GM21447 (cell line): ENCODE data around the gene ERP27.

ENCODE experiments used
- ATAC-seq: cut with Tn5 transposase; IDR thresholded peaks from one replicate; pipeline ENCODE4 v1.9.1; 2021; ENCODE audit not compliant: unreplicated experiment

ERP27 gene

DNA sequence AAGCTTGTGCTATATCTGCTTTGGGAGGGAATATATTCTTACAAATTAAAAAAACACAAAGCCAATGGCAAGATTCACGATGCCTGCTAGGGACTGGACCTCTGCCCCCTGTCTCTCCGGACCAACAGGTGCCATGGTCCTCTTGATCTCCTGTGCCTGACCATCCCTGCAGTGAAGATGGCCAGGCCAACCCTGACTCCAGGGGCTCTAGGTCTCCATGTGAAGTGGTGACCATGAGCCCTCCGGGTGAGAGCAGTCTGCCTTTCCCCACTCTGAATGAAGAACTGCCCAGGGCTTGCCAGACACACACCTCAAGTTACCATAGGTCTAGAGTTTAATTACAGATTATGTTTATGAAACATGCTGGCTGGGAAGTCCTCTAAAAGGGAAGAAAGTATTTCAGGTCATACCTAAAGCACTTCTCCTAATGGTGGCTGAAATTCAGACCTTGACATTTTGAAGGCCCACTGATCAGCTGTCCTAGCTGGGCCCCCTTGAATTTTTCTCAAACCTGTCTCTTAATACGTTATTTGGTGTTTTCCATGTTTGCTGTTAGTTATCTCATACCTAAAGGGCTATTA, 21.7 kb upstream of the ERP27 start:
- ATAC-seq = no peak

DNA sequence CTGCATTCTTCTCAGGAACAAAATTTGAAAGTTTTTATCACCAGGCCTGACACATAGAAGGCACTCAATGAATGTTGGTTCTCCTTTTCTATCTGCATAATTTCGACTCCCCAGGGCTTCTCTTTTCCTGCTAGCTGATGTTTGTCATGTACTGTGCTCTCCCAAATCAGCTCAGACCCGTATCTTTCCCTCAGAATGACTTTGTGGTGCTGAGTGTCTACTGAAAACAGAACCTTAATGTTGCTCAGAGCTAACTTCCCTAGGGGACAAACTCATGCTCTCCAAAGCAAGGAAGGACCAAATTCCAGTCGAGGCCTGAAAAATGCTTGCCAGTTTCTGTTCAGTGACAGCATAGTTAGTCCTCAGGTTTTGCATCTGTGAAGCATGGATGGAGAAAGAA, 21.1 kb upstream of the ERP27 start:
- ATAC-seq = no peak

DNA sequence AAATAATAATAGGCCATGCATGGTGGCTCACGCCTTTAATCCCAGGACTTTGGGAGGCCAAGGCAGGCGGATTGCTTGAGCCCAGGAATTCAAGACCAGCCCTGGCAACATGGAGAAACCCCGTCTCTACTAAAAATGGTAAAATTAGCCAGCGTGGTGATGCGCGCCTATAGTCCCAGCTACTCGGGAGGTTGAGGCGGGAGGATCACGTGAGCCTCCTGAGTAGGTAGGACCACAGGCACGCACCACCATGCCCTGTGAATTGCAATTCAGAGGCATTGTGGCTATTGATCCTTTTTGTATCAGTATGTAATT, 20.7 kb upstream of the ERP27 start:
- no peak for ATAC-seq

DNA sequence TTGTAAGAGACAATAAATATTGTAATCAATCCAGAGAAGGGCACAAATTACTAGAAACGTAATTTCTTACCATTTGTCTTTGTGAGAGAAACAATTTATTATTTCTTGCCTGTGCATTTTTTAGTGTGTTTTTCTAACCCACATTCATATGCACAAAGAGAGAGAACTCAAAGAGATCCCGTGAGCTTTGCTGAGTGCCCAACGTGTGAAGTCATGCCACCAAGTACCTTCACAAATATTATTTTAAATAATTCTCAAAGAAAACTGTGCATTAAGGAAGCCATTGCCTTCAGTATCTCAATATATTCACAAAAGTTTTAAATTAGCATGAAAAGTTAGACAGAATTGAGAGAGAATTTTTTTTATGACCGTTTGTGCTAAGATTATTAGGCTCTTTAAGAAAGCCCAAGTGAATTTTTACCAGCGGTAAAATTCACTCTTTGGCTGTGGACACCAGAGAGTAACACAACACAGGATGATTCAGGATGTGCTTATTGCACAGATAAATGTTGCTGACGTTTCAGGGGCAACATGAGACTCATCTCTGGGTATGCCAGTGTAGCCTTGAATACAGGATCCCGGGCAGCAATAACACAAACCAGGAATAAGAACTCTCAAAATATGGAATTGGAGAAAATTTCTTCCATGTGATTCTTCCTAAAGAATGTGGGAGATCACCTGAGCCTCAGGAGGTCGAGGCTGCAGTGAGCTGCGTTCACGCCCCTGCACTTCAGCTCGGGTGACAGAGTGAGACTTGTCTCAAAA, 20.2 kb upstream of the ERP27 start:
- no peak for ATAC-seq

DNA sequence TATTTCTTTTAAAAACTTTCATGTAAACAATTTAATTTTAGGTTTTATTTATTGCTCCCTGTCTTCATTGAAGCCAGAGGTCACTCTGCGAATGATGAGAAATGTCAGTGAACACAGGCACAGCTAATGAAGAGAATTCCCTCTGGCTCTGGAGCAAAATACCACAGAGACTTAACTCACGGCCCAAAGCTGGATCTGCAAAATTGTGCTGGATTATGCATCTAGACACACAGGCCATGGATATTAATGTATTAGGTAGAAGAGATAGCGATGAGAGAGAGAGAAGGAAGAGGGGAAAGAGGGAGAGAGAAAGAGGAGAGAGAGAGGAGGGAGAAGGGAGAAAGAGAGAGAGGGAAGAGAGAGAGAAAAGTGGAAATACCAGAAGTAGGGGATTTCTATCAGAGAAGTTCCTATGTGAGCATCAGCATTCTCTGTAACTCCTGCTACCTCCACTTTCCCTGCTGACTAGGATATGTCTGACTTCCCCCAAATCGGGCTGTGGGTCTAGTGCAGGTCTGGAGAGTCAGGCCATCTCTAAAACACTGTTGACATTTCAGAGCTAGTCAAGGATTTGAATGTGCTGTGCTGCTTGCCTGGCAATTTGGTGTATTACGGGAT, 19.3 kb upstream of the ERP27 start:
- ATAC-seq = no peak

DNA sequence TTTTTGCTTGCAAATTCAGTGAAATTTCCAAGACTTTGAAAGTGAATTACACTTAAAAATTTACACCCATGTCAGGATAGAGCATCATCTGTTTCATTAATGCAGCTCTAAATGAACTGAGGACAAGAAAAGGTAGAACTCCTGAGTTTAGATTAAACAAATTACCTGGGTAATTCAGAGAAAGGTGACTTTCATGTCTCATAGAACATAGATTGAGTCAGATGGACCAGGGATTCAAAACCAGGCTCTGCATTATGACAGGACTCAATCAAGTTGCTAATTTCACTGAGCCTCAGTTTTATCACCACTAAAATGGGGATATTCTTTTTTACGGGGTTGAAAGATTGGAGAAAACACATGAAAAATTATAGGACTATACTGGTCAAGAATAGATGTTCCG, 18.6 kb upstream of the ERP27 start:
- no peak for ATAC-seq

DNA sequence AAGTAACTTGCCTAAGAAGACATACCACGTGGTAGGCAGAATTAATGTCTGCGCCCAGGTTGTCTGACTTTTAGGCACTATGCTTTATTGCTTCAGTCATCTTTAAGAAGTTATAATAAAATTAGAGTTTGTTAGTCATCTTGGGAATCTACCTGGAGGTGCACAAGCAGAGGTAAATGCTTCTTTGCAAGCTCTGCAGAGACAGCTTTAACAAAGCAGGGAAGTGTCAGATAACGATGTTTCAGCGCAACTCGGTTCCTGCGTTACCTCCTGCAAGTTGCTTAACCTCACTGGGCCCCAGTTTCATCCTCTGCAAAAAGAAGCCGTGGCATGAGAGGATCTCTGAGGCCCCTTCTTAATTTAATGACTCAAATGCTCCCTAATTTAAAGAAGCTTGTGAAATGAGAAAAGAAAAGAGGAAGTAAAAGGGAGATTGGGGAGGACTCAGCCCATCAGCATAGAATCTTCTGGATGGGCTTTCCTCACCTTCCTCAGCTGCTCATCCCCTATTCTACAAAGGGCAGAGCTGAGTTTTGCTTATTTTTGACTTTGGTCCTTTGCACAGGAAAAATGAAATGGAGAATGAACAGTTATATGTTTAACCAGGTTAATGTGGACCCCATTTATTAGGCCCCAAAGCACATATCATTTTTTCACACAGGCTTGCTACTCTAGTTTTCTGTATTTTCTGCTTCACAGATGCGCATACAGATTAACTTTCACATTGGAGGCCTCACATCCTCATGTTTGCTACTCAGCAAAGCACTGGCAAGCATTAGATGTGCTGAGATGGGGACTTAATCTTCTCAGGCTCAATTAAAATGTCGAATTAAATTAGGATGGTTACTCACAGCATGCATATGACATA, 17.9 kb upstream of the ERP27 start:
- peak; percentile 38 for ATAC-seq

DNA sequence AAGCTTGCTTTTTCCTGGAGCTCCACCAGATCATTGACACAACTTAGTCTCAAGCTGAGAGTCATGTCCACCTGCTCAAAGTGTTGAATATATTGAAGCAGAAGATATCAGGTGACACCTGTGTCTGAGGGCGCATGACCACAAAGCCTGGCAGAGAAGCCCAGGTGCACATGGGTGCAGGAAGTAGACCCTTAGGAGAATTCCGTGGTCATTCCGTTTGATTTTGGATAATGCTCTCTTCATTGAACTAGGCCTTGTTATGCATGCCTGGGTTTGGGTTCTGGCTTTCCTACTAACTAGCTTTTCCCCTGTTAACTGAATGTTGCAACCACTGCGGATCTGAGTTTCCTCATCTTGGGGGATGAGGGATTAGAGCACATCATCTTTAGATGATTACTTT, 15.9 kb upstream of the ERP27 start:
- ATAC-seq = no peak

DNA sequence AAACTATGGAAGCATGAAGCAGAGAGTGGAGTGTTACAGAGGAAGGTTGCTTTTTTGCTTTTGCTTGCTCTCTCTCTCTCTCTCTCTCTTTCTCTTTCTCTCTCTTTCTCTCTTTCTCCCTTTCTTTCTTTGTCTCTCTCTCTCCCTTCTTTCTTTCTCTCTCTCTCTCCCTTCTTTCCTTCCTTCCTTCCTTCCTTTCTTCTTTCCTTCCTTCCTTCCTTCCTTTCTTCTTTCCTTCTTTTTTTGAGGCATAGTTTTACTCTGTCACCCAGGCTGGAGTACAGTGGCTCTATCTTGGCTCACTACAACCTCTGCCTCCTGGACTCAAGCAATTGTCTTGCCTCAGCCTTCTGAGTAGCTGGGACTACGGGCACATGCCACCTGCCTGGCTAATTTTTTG, 15.4 kb upstream of the ERP27 start:
- ATAC-seq = no peak

DNA sequence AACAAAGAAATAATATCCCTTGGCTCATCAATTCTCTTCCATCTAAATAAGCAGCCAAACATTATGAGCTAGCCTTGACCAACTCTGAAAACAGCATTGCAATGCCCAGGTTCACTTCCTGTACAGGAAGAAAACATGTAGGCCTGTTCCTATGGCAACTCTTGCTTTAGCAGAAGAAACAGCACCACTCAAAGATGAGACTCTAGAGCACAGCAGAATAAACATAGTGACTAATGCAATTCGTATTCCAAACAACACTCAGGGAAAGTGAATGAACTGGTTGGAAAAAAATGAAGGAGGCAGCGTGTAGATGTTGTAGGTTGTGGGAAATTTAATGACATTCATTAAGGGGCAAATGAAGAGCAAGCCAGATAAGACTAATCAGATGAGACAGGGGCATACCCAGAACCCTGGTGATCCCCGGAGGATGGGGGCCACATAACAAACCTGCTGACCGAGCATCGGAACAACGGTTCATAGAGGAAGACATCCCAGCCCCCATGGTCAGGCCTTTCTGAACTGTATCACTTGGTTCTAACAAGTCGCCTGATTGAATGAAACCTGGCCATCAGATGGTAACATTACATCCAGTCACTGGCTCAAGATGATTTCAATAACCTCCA, 14.1 kb upstream of the ERP27 start:
- ATAC-seq = peak; percentile 59

DNA sequence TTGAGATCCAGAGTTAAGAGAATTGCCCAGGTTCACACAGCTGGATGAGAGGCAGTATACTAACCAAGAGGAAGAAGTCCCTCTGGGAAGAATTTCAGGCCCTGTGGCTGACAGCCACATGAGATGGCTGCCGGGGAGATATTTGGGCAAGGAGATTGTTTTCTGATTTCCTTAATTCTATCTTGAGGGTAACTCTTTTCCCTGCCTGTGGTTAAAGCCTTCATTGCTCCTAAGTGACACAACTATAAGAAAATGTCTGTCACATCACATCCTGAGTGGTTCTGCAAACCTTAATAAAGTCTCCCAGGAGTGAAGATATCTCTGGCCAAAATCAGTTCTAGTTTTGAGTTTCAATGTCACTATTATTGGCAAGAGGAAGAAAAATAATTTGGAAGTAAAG, 13.5 kb upstream of the ERP27 start:
- no peak for ATAC-seq

DNA sequence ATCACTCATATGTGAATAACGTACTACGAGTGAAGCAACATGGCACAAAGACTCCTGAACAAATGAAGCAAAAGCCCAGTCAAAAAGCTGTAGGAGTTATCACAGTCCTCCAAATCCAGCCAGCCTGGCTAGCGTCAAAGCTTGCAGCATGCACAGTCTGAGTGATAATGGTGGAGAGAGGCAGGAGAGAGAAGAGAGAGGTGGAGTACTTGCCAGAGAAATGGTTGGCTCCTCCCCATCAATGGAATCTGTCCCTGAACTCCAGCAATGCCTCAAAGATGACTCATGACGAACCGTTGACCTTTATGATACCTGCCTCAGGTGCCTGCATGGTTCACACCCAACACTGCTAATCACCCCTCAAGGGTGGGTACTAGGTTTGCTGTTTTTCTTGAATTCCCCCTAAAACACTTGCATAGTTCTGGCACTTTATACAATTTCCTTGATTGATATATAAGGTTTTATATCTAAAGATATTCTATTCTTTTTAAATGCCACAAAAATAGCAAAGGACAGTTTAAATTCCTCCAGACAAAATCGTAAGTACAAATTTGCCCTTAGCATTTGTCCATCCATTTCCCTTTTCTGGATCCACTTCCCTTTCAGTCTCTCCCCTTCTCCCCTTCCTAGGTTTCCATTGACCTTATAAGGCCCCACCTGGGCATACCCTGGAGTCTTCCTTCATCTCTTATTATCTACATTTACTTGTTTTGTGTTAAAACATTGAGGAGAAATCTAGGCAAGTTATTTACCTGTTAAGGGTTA, 12.8 kb upstream of the ERP27 start:
- no peak for ATAC-seq

DNA sequence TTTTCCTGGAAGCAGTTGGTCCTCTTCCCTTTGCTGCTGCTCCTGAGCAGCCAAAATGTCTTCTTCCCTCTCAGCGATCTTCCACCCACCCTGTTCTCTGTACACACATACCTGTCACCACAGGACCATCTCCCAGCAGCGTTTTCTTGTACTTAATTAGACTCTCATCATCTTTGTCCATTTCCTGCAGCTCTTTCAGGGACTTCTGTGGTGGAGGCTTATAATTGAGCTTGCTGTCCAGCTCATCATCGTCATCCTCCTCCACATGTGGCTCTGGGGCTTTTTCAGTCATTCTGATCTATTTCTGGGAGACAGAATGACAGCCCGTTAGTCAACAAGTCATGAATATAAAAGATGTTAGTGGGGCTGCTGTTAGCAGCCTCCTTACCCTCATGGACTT, 12.1 kb upstream of the ERP27 start:
- ATAC-seq = no peak

DNA sequence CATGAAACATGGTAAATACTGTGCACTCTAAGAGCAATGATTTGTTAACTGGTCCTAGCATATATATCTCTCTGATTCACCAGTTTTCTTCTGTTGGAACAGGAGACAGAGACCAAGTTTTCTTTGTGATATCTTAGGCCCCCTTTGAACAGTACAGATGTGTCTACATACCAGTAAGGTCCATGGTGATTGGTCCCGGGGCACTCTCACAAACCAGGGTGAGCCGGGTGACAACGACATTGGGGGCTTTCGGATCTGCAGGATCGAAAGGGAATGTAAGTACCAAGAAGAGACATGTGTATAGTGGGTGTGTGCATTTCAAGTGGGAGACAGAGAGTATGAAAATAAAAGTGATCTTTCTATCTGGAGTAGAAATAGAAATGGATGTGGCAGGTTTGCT, 11.3 kb upstream of the ERP27 start:
- no peak for ATAC-seq

DNA sequence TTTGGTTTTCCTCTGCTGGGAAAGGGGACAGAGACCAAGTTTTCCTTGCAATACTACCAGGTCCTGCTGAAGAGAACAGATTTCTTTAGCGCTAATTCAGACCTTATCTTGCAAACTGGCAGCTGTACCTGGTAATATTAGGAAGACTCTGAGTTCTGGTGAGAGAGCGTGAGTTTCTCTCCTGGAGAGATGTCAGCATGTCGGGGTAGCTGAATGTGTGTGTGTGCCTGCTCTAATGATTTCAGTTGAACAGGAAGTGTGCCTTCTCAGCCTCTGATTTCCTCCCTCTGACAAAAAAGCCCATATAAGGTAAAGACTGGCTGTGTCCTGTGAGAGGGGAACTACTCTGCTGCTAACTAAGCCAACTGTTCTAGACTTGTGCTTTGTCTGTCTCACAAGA, 10.3 kb upstream of the ERP27 start:
- peak; percentile 88 for ATAC-seq

DNA sequence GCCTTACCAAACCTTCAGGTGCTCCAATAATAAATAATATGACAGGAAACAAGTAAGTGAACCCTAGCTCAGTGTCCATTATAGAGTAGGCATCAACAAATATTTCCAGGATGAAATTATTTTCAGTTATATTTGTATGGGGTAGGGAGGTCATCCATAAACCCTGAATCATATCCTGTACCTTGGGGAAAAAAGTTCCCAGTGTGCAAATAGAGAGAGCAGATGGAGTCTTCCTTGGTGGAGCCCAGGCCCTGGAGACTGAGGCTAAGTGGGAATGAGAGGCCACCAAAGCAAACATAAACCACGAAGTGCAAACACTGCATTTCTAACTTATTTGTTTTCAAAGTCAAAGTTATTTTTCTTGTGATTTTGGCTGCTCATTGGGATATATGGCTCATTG, 8.5 kb upstream of the ERP27 start:
- no peak for ATAC-seq

DNA sequence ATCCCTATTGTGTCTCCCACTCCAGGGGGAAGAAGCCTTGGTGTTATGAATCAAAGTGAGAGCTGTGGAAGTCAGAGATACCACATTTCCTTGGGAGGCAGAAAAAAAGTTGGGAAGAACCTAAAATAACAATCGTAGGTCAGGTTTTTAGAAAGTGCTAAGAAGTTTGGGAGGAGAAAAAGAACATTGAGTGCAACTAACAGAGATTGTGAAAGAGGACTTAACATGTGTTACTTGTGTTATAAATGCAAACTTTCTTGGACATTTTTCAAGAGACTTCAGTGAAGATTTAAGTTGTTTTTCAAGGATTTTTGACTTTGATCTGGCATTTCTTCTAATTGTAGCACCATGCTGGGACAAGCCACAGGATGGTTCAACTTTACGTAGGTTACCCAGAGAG, 7.8 kb upstream of the ERP27 start:
- ATAC-seq = no peak

DNA sequence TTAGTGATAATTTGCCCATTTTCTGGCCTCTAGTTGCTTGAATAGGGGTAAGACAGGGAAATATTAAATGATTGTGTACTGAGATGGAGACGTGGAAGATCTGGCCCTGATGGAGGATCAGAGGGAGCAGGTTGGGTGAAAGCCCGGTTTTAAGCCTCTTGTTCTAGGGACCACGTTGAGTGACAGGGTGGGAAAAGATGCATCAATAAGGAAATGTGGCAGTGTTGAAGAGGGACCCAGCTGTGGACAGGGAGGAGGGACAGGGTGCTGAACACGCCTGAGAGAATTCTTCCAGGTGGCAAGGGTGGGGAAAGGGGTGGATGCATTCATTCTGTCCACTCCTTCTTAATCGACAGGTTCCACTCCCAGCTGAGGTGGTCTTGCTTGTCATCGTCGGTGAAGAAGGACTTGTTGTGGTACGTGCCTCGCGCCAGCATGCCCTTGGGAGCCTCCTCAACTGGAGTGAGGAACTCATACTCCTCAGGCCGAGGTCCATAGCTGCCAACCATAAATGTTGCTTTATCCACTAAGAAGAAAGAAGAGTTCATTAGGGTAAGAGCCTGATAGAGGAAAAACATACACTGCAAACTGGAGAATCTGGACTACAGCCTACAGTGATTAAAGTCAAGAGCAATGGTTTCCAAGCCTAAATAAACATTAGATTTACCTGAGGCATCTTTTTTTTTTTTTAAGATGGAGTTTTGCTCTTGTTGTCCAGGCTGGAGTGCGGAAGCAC, 4.0 kb upstream of the ERP27 start:
- no peak for ATAC-seq

DNA sequence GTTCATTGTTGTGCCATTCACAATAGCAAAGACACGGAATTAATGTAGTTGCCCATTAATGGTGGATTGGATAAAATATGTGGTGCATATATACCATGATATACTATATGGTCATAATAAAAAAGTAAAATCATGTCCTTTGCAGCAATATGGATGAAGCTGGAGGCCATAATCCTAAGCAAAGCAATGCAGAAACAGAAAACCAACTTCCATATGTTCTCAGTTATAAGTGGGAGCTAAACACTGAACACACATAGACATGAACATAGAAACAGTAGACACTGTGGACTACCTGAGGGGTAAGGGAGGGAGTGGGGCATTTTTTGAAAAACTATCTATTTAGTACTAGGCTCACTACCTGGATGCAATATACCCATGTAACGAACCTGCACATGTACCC, 3.0 kb upstream of the ERP27 start:
- ATAC-seq = no peak

DNA sequence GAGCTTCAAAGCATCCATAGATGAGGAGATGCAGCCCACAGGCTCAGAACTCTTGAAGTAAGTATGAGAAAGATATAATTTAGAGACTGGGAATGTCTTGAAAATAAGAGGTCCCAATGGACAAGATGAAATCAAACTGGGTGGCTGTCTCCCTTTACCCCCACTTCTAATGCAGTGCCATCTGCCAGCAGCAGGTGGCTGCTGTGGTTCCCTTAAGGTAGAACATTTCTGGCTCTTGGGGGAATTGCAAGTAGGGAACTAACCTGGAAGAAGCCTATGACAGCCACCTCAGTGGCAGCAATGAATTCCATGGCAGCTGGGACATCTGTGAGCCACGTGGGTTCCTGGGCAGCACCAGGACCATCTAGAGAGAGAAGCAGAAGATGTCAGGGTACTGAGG, 648 bp downstream of the ERP27 start:
- ATAC-seq = no peak
